ENCODE measurements around the gene AFDN.
A peak's percentile ranks its signal among the peaks of the same experiment; 100 is the strongest.

GRCh38 chr6:167907837-167908681, 81.3 kb downstream of the AFDN start:
- TF ChIP-seq CTCF (conservative IDR thresholded peaks at IDR 0.05; ENCODE audit: low read depth in 2 of 2): peak; percentile 43 to 50
- no peak for TF ChIP-seq STAT1 (IDR thresholded peaks at IDR 0.05; ENCODE audit: unreplicated experiment)
